NCI-H1092 (cell line): ENCODE data around the gene KIF1A.
A peak's percentile ranks its signal among the peaks of the same experiment; 100 is the strongest.

Experiments used
- DNase-seq: peaks from one replicate; lab custom pipeline; 2025; lab: John Stamatoyannopoulos, UW

Gene KIF1A, protein sequence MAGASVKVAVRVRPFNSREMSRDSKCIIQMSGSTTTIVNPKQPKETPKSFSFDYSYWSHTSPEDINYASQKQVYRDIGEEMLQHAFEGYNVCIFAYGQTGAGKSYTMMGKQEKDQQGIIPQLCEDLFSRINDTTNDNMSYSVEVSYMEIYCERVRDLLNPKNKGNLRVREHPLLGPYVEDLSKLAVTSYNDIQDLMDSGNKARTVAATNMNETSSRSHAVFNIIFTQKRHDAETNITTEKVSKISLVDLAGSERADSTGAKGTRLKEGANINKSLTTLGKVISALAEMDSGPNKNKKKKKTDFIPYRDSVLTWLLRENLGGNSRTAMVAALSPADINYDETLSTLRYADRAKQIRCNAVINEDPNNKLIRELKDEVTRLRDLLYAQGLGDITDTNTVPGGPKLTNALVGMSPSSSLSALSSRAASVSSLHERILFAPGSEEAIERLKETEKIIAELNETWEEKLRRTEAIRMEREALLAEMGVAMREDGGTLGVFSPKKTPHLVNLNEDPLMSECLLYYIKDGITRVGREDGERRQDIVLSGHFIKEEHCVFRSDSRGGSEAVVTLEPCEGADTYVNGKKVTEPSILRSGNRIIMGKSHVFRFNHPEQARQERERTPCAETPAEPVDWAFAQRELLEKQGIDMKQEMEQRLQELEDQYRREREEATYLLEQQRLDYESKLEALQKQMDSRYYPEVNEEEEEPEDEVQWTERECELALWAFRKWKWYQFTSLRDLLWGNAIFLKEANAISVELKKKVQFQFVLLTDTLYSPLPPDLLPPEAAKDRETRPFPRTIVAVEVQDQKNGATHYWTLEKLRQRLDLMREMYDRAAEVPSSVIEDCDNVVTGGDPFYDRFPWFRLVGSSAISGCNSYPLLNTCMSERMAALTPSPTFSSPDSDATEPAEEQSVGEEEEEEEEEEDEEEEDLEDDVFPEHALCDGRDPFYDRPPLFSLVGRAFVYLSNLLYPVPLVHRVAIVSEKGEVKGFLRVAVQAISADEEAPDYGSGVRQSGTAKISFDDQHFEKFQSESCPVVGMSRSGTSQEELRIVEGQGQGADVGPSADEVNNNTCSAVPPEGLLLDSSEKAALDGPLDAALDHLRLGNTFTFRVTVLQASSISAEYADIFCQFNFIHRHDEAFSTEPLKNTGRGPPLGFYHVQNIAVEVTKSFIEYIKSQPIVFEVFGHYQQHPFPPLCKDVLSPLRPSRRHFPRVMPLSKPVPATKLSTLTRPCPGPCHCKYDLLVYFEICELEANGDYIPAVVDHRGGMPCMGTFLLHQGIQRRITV (N-terminal part only)

DNA sequence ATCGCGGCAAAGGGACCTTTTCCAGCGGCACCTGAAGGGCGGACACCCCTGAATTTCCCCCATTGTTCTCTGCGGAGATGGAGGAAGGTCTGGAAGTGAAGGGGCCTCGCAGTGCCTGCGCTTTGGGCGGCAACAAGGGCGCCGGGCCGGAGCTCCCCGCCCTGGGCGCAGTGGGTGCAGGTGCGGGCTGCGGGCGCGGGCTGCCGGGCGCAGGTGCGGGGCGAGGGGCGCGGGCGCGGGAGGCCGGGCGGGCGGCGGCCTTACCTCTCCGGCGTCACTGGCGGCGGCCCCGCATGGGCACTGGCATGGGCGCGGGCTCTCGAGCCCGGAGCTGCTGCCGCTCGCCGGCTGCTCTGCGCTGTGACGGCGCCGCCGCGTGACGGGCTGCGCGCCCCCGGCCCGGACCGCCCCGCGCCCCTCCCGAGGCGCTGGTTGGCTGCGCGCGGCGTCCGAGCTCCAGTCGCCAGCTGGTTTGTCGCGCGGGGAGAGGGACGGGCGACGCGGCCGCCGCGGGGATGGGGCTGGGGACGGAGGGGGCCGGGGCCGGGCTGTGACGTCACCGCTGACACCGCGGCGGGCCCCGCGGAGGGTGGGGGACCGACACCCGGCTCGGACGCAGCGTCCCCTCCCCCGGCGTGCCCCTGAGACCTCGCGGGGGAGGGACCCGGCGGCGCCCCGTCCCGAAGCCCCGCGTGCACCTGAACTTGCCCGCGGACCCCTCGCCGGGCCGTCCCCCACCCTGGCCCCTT, at the start of gene KIF1A:
TSS of gene KIF1A (minus strand) at position 362 of the 749 bp plus-strand sequence. CDS start 22,467 bp downstream, outside the sequence.
- DNase-seq: peak; percentile 81

- no peak for DNase-seq
Measured at GRCh38 chr2:240869109-240869955, 49.3 kb upstream of the KIF1A start.

- no peak for DNase-seq
Measured at GRCh38 chr2:240868286-240869108, 48.5 kb upstream of the KIF1A start, which contains the start of gene AGXT. Gene AGXT, plus strand, starts transcription at chr2:240868824. Its CDS starts 42 bp downstream, at chr2:240868866.

DNA sequence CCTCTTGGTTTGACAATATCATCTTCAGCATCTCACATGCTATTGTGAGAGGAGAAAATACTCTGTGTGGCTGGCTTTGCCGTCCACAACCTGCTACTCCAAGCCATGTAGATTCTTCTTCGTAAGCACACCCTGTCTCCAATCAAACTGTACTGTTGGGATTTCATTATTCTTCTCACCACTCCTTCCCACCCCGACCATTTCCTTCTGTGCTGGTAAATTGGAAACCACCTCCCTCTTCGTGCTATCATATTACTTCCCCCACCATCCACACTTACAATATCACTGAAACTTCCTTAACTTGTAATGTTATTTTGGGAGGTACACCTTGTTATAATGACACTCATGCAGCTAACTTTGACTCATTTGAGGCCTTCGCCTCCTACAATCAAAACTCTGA, 45.4 kb upstream of the KIF1A start:
- no peak for DNase-seq

- DNase-seq: no peak
Measured at GRCh38 chr2:240864475-240864874, 44.5 kb upstream of the KIF1A start.

GRCh38 chr2:240861547-240861946, 41.5 kb upstream of the KIF1A start:
- no peak for DNase-seq

GRCh38 chr2:240858871-240859270, 38.9 kb upstream of the KIF1A start:
- no peak for DNase-seq

- DNase-seq: no peak
Measured at GRCh38 chr2:240858321-240858720, 38.3 kb upstream of the KIF1A start.

DNA sequence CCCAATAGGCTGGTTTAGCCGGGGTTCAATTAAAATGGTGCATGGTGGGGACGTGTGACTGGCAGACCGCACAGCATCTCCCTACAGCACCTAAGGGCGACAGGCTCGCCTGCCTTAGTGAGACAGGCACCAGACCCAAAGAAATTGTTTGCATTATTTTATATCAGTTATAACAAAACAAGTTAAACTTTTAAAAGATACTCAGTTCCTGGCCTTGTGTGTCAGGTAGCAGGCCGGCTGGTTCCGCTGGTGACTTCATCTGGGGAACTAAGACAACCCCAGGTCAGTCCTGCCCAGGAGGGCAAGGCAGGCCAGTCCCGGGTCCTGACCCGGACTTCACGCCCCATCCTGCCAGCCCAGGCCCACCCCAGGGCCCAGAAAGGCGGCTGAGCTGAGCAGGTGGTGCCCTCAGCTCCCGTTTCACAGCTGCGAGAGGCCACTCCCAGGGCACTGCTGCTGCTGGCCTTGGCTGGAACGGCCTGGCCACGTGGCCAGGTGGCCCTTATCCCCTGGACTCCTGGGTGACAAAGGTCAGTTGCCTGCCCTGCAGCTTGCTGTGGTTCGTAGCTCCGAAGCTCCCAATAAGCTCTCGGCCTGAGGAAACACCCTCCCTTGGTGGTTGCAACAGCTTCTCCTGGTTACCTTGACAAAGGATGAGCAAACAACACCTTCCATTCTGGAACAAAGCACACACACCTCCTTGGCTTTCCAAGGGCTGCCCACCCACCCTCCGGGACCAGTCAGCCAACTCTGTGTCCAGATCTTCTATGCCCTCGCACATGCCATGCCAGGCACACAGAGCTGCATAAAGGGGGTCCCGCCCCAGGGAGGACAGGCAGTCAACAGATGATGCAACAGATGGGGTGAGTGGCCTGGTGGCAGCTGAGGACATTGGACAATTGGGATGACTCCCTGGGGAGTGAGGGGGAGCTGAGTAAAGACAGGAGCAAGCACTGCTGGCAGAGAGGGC, 37.3 kb upstream of the KIF1A start:
- no peak for DNase-seq

DNA sequence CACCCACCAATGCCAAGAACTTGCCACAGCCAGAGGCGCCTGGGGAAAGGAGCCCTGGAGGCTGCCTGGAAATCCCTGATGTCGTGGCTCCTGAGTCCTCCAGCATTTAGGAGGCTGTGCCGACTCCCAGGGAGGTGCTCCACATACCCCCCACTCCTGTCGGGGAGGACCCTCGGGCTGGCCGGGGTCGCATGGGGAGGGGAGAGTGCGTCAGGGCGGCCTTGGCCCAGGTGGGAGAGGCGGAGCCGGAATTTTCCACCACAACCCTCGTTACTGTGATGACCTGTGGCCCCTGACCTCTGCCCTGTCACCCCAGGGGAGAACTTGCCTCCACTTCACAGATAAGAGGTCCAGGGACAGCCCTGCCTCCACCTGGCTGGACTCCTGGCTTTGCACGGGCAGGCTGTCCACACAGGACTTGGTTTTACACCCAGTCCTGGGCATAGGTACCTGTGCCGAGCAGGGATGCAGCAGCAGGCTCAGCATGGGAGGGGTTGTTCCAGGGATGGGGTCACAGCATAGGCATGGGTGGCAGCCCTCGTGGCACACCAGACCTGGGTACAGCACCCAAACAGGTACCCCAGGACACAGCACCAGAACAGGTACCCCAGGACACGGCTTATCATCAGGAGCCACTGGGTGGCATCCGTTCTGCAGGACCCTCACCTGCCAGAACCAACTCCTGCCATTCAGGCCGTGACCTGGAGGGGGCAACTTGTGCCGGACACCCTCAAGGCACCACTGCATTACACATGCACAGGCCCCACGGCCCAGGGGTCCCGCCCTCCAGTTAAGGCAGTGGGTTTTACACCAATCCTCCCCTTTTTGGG, 36.3 kb upstream of the KIF1A start:
- DNase-seq: no peak

- no peak for DNase-seq
Measured at GRCh38 chr2:240855670-240856069, 35.7 kb upstream of the KIF1A start.

DNA sequence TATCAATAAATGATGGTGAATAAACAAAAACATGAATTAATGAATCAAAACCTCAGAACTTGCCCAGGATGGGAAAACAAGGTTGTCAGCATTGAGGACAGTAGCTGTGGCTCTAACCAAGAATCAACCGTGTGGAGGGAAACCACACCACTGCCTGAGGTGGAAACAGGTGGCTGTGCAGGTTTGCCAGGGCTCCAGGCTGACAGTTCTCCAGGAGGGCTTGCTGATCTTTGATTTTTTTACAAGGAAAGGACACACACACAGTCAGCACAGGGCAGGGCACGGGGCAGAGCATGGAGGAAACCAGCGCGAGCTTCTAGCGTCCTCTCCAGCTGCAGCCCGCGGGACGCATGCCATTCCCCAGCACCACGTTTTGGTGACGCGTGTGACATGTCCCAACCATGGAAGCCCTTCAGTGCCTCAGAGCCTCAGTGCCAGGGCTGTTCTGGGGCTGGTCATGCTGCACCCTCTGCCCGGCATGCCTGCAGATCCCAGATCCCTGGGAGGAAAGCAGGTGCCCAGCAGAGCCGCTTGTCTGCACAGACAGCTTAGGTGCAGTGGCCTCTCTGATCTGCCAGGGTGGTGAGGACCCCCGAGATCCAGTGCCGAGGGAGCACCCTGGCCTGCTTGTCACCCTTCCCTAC, 32.8 kb upstream of the KIF1A start:
- DNase-seq: no peak

DNA sequence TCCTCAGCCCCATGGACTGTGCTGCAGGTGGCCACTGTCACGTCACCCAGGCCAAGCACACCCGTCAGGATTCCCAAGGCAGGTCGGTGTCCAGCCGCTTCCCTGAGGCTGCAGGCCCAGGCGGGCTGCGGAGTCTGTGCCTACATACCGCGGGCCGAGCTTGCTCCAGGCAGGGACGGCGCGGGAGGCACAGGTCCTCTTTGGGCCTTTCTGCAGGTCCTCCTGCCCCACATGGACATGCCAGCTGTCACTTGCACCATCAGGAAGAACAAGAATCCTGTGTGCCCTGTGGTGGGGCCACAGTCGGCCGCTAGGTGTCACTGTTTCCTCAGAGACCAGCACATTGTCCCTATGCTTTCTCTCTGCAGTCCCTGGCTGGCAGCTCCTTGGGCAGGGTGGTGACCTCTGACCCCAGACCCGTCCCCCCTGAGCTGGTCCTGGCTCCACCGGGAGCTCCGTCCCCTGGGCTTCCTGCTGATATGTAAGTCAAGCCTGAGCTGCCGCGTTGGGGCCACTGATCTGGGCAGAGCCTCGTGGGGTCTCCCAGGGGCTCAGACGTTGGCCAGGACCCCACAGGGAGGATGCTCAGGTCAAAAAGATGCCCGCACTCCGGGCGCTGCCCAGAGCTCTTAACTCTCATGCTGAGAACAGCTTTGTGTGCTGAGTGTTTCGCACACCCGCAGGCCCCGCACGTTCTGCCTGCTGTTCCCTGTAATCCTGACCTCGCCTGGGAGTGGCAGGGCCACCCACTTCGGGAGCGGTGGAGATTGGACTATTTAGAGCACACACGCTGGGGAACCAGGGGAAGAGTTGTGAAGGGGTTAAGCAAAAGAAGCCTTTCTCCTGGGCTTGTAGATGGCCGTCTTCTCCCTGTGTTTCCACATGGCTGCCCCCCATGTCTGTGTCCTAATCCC, 31.3 kb upstream of the KIF1A start:
- peak; percentile 32 for DNase-seq

- DNase-seq: no peak
Measured at GRCh38 chr2:240850756-240851077, 30.7 kb upstream of the KIF1A start.

GRCh38 chr2:240850026-240850425, 30.0 kb upstream of the KIF1A start:
- DNase-seq: no peak
